ENCODE data around the gene VIPR2.

GRCh38 chr7:159148430-159149395 is 4.0 kb upstream of the VIPR2 start:
- TF ChIP-seq PATZ1 (CRISPR knock-in tag; IDR thresholded peaks at IDR 0.05; ENCODE audit: borderline replicate concordance) (no peak), PPARA (CRISPR knock-in tag; IDR thresholded peaks at IDR 0.05; ENCODE audit: borderline replicate concordance) (no peak), ZFP30 (CRISPR knock-in tag; IDR thresholded peaks at IDR 0.05) (no peak), SNAI2 (CRISPR knock-in tag; IDR thresholded peaks at IDR 0.05) (no peak), ZNF70 (CRISPR knock-in tag; IDR thresholded peaks at IDR 0.05) (no peak), CREB5 (CRISPR knock-in tag; IDR thresholded peaks at IDR 0.05; ENCODE audit: low read depth) (no peak), RARB (CRISPR knock-in tag; IDR thresholded peaks at IDR 0.05) (no peak), POU6F1 (CRISPR knock-in tag; IDR thresholded peaks at IDR 0.05; ENCODE audit: borderline replicate concordance, low read depth) (no peak), ZFP3 (CRISPR knock-in tag; IDR thresholded peaks at IDR 0.05) (no peak), ISL1 (CRISPR knock-in tag; IDR thresholded peaks at IDR 0.05) (no peak), ARNTL (CRISPR knock-in tag; IDR thresholded peaks at IDR 0.05; ENCODE audit: borderline replicate concordance, low read depth) (no peak), BACH2 (CRISPR knock-in tag; IDR thresholded peaks at IDR 0.05; ENCODE audit: borderline replicate concordance) (no peak)
